WI38 (cell line): ENCODE measurements around the gene BCAS2.

Experiments
- H3K4me3 ChIP-seq: 2 replicates; pipeline ENCODE4 v1.5.1; 2011; ENCODE audit warnings: low read depth, mild to moderate bottlenecking, control low read depth, low read length
- TF ChIP-seq, protein P1 (sequence below): IDR thresholded peaks from 2 replicates; pipeline ENCODE4 v1.5.1; 2012; ENCODE audit warnings: low read depth, mild to moderate bottlenecking, control low read depth, low read length

The BCAS2 gene

GRCh38 chr1:114609026-114609425 is 27.6 kb upstream of the BCAS2 start:
- TF ChIP-seq, protein P1, sequence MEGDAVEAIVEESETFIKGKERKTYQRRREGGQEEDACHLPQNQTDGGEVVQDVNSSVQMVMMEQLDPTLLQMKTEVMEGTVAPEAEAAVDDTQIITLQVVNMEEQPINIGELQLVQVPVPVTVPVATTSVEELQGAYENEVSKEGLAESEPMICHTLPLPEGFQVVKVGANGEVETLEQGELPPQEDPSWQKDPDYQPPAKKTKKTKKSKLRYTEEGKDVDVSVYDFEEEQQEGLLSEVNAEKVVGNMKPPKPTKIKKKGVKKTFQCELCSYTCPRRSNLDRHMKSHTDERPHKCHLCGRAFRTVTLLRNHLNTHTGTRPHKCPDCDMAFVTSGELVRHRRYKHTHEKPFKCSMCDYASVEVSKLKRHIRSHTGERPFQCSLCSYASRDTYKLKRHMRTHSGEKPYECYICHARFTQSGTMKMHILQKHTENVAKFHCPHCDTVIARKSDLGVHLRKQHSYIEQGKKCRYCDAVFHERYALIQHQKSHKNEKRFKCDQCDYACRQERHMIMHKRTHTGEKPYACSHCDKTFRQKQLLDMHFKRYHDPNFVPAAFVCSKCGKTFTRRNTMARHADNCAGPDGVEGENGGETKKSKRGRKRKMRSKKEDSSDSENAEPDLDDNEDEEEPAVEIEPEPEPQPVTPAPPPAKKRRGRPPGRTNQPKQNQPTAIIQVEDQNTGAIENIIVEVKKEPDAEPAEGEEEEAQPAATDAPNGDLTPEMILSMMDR = no peak
- no peak overlapping the region for H3K4me3 ChIP-seq

DNA sequence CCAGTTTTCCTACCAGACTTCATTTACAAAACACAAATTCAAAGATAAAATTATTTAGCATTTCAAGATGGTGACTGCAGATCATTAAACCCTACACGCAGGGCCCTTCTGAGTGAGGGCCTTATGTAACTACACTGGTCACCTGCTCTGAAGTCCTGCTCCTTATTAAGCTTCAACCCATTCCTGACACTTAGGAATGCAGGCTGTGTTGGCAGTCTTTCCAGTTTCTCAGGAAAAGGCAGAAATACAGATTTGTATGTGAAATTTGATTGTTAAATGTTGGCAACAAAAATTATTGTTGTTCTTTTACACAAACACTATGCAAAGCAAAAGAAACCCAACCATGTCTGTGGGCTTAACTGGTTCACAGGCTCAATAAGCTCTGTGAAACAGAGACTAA is 25.8 kb upstream of the BCAS2 start:
- TF ChIP-seq, protein P1 = no peak

GRCh38 chr1:114597949-114598348 is 16.5 kb upstream of the BCAS2 start:
- no peak overlapping the region for H3K4me3 ChIP-seq
- TF ChIP-seq, protein P1 = no peak

More for the DNA sequence above, 25.8 kb upstream of the BCAS2 start:
- no peak overlapping the region for H3K4me3 ChIP-seq

DNA sequence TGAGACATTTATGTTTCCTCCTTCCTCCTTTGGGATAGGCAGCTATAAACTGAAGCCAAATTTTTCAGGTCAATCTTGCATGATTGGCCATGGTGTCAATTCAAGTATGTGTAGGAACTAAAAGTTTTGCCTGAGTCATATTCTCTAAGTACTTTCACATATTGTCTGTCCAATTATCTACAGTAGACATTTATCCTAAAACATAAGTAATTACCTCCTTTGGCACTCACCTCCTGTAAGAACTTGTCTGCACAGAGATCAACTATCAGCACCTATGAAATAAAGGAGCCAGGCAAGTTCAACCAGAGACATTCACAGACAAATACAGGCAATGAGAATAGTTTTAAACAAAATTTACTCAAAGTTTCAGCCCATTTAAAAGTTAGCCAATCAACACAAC is 14.2 kb upstream of the BCAS2 start:
- no peak overlapping the region for H3K4me3 ChIP-seq
- TF ChIP-seq, protein P1 = no peak

- TF ChIP-seq, protein P1 = no peak
- H3K4me3 ChIP-seq = no peak overlapping the region
Measured at GRCh38 chr1:114594046-114594445, 12.6 kb upstream of the BCAS2 start.

- H3K4me3 ChIP-seq = no peak overlapping the region
- TF ChIP-seq, protein P1 = no peak
Measured at GRCh38 chr1:114589122-114589521, 7.7 kb upstream of the BCAS2 start.

- H3K4me3 ChIP-seq = no peak overlapping the region
- TF ChIP-seq, protein P1 = no peak
Measured at GRCh38 chr1:114588196-114588689, 6.8 kb upstream of the BCAS2 start.
